AG10803 (cell line): ENCODE results near the gene ANKRD9.

Source experiments
- DNase-seq: peaks from one replicate; pipeline ENCODE4 v3.0.0; 2010; ENCODE audit warnings: low read depth
- H3K4me3 ChIP-seq: 2 replicates; pipeline ENCODE4 v1.5.1; 2011; ENCODE audit warnings: mild to moderate bottlenecking, low read length, control low read depth
- CTCF ChIP-seq: conservative IDR thresholded peaks from 2 replicates; pipeline ENCODE4 v1.5.1; 2011; ENCODE audit warnings: mild to moderate bottlenecking, low read length, control low read depth, inconsistent platforms

Gene ANKRD9

GRCh38 chr14:102506626-102506925 lies 3.0 kb downstream of the ANKRD9 start:
- no peak for TF ChIP-seq CTCF
- no peak for DNase-seq
- no peak overlapping the region for H3K4me3 ChIP-seq

- TF ChIP-seq CTCF: no peak
- no peak for DNase-seq
- H3K4me3 ChIP-seq: no peak overlapping the region
Observed at GRCh38 chr14:102505775-102506625, 3.6 kb downstream of the ANKRD9 start.

- H3K4me3 ChIP-seq: no peak overlapping the region
- TF ChIP-seq CTCF: no peak
- DNase-seq: no peak
Observed at GRCh38 chr14:102505000-102505619, 4.5 kb downstream of the ANKRD9 start.

GRCh38 chr14:102504328-102504999 lies 5.1 kb downstream of the ANKRD9 start:
- H3K4me3 ChIP-seq: no peak overlapping the region
- no peak for TF ChIP-seq CTCF
- no peak for DNase-seq

- H3K4me3 ChIP-seq: no peak overlapping the region
- no peak for TF ChIP-seq CTCF
- DNase-seq: no peak
Observed at GRCh38 chr14:102503641-102504327, 5.8 kb downstream of the ANKRD9 start.

GRCh38 chr14:102502571-102502970 lies 7.0 kb downstream of the ANKRD9 start:
- no peak for TF ChIP-seq CTCF
- no peak overlapping the region for H3K4me3 ChIP-seq
- no peak for DNase-seq
